ENCODE measurements around the gene DEFB116. TPM values are rescaled to one million over a fixed set of nuclear protein-coding genes. Genes with fewer than 3 reads are reported as not detected.

The DEFB116 gene, protein sequence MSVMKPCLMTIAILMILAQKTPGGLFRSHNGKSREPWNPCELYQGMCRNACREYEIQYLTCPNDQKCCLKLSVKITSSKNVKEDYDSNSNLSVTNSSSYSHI
- not detected in 2 replicates for total RNA-seq

GRCh38 chr20:31308535-31309162 lies at the start of gene DEFB116:
TSS of gene DEFB116 (minus strand) at chr20:31308585. CDS start at chr20:31308585, 0 bp downstream.

DNA sequence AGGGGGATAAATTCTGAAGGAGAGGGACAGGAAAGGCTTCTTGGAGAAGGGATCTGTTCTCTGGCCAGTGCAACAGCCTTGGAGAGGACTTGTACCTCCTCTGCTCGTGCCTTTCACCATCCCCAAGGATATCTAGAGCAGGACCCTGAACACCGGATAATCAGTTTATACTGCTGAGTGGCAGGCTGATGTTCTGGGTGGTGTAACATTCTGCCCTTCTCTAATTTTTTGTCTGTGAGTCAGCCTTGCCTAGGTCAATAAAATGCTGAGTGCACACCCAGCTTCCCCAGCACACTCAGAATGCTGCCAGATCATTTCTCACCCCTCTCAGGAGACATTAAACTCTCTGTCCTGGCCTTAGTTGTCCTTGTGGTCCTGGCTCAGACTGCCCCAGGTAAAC lies 51.0 kb downstream of the DEFB116 start, which contains the start of gene DEFB115:
Gene DEFB115, plus strand, starts transcription at position 301 of the 400 bp plus-strand sequence. Its CDS starts 0 bp downstream, at position 301.

Small RNA genes within 50 kb of the gene (small RNA-seq; reads per million reads assigned to genes)
- not detected for gene RNA5SP480

Other genes with a start within 250 kb of the DEFB116 start
- not detected in 2 replicates for gene DEFB115, start 50.9 kb downstream of the DEFB116 start, total RNA-seq
- gene DEFB118, start 60.0 kb upstream of the DEFB116 start, total RNA-seq, result not detected in 2 replicates
- gene DEFB119, start 82.0 kb upstream of the DEFB116 start, total RNA-seq, result not detected in 2 replicates
- not detected in 2 replicates for gene DEFB121, start 97.6 kb upstream of the DEFB116 start, total RNA-seq
- not detected in 2 replicates for gene DEFB123, start 132.0 kb upstream of the DEFB116 start, total RNA-seq
- not detected in 2 replicates for gene DEFB124, start 166.5 kb upstream of the DEFB116 start, total RNA-seq
- not detected in 2 replicates for gene REM1, start 166.7 kb upstream of the DEFB116 start, total RNA-seq
- gene HM13, start 205.9 kb upstream of the DEFB116 start, total RNA-seq, result 112 and 125 TPM in 2 replicates

Measured in subcutaneous preadipocyte (primary cell).